ENCODE measurements around the gene DTYMK.
"Not testable (repeated sequence)": the region's sequence is repeated elsewhere in the genome, so short reads cannot be mapped to it uniquely, and the experiment has no call there.

DTYMK gene

GRCh38 chr2:241670333-241671110, 16.1 kb downstream of the DTYMK start:
- no peak for TF ChIP-seq CTCF (conservative IDR thresholded peaks at IDR 0.05)
- no peak overlapping the region for H3K27ac ChIP-seq

- TF ChIP-seq CTCF (conservative IDR thresholded peaks at IDR 0.05) = no peak
- H3K27ac ChIP-seq = no peak overlapping the region
Observed at GRCh38 chr2:241668839-241669238, 17.8 kb downstream of the DTYMK start.

GRCh38 chr2:241668354-241668753, 18.3 kb downstream of the DTYMK start:
- H3K27ac ChIP-seq = no peak overlapping the region
- no peak for TF ChIP-seq CTCF (conservative IDR thresholded peaks at IDR 0.05)

- H3K27ac ChIP-seq = no peak overlapping the region
- no peak for TF ChIP-seq CTCF (conservative IDR thresholded peaks at IDR 0.05)
Observed at GRCh38 chr2:241666627-241667400, 19.8 kb downstream of the DTYMK start.

GRCh38 chr2:241665731-241666440, 20.7 kb downstream of the DTYMK start:
- no peak overlapping the region for H3K27ac ChIP-seq
- peak; percentile 46 for TF ChIP-seq CTCF (conservative IDR thresholded peaks at IDR 0.05)

- H3K27ac ChIP-seq = not testable (repeated sequence)
Observed at GRCh38 chr2:241662731-241663130, 23.9 kb downstream of the DTYMK start.

- H3K27ac ChIP-seq = peak overlapping the region; percentile 13; the same call in 1 of the 2 replicates
- TF ChIP-seq CTCF (conservative IDR thresholded peaks at IDR 0.05) = no peak
Observed at GRCh38 chr2:241660593-241661213, 25.9 kb downstream of the DTYMK start.

Data from VCaP (cell line).